Left cardiac atrium (tissue), 4 donors: Measurements from ENCODE around the gene CCNE1. TPM values are rescaled to one million over a fixed set of nuclear protein-coding genes. Genes with fewer than 3 reads are reported as not detected.
"Not testable (repeated sequence)": the region's sequence is repeated elsewhere in the genome, so short reads cannot be mapped to it uniquely, and the experiment has no call there.

Experiments
- ATAC-seq, 2 donors: fragments of 200-7000 bp; cut with Tn5 transposase; one replicate each; pipeline ENCODE4 v1.9.1; 2020; ENCODE audit warnings: mild to moderate bottlenecking in 2 of 2, moderate library complexity in 2 of 2
- DNase-seq: peaks from one replicate; pipeline ENCODE4 v3.0.0-alpha.2; 2020
- intact Hi-C, 2 donors: fragments of 100-400 bp; cut with DNase I; formaldehyde crosslinking; loops; one replicate each; pipeline versions ENCODE4 v1.14.1 to v1.15.1; 2022 to 2023
- total RNA-seq, 2 donors: library from RNA; stranded (reverse); fragmentation: NEBNext Ultra II Directional; extraction: Animal tissue kit (Norgen Biotek cat#: 25700); gene quantifications; one replicate each; pipeline ENCODE4 v1.2.1, GENCODE V29; 2021
- donor health status: DM: no; HTN: yes; CAD: no.
- donor health status: DM: no; HTN: yes; CAD: no; lungs with severe emphysema.
- donor health status: DM: yes; HTN: yes; CAD: no.
- donor health status: Dilated cardiomyopathy.

CCNE1 gene
- total RNA-seq, 2 donors from 2014 or later: 1.8 to 3.0 TPM

DNA sequence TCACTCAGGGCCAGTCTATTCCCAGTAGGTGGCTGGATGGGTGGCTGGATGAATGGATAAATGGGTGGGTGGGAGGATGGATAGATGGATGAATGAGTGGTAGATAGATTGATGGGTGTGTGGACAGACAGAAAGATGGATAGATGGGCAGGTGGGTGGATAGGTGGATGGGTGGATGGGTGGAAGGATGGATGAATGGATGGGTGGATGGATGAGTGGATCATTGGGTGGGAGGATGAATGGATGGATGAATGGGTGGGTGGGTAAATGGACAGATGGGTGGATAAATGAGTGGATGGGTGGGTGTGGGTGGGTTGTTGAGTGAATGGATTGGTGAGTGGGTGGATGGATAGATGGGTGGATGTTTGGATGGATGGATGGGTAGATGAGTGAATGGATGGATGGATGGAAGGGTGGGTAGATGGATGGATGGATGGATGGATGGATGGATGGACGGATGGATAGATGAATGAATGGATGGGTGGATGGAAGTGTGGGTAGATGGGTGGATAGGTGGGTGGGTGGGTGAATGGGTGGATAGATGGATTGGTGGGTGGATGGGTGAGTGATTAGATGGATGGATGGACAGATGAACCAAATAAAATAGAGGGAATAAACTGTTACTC is 27.1 kb upstream of the CCNE1 start:
- ATAC-seq: no peak
- intact Hi-C loops: no loop called here
- no peak for DNase-seq

DNA sequence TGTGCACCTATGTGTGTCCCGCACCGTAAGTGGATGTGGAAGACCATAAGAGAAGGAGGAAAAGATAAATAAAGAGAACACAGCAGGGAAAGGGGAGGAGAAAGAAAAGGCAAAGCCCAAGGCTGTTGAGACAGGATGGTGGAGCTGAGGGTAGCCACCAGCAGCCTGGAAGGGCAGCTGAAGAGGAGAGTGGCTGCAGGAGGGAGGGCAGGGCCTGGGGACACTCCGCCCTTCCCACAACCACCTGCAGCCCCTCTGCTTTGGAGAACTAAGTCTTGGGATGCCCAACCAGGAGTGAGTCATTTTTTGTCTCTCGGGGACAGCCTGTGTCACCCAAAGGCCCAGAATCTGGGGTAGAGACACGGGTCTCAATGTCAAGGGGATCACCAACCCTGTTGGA is 26.4 kb upstream of the CCNE1 start:
- intact Hi-C loops: no loop called here
- DNase-seq: no peak
- no peak for ATAC-seq

DNA sequence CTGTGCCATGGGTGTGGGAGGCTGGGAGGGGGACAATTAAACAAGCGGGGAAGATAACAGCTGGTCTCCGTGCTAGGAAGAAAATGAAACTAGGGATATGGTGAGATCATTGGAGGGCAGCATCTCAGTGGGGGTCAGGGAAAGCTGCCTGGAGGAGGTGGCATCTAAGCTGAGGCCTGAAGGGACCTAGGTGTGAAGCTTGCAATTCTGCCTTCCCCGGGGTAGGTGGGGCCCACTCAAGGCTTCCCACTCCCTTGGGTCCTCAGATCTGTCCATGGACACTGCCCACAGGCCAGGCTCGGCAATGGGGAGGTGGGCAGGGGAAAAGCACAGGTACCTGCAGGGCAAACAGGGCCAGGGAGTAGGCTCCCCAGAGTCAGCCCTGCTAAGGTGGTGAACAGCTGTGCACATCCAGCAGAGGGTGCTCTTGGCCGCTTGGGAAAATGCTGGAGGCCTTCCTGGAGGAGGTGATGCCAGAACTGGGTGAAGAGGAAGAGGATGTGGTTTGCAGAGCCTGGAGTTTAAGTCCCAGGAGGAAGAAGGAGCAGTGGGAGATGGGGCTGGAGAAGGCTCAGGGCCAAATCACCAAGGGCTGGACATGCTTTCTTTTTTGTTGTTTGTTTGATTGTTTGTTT is 25.7 kb upstream of the CCNE1 start:
- ATAC-seq (no peak), DNase-seq (no peak)
- intact Hi-C loops: no loop called here

GRCh38 chr19:29787281-29787680 is 24.5 kb upstream of the CCNE1 start:
- DNase-seq (no peak), ATAC-seq (no peak)
- intact Hi-C loops: no loop called here

DNA sequence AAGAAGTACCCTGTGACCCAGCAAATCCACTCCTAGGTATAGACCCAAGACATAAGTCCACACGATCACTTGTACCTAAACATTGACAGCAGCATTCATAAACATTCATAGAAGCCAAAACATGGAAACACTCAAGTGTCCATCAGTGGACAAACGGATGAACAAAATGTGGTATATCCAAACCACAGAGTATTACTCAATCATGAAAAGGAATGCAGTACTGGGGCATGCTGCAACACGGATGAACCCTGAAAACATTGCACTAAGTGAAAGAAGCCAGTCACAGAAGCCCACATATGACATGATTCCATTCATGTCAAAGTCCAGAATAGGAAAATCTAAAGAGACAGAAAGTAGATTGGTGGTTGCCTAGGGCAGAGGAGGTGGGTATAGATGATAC is 22.8 kb upstream of the CCNE1 start:
- DNase-seq (no peak), ATAC-seq (no peak)
- intact Hi-C loops: no loop called here

DNA sequence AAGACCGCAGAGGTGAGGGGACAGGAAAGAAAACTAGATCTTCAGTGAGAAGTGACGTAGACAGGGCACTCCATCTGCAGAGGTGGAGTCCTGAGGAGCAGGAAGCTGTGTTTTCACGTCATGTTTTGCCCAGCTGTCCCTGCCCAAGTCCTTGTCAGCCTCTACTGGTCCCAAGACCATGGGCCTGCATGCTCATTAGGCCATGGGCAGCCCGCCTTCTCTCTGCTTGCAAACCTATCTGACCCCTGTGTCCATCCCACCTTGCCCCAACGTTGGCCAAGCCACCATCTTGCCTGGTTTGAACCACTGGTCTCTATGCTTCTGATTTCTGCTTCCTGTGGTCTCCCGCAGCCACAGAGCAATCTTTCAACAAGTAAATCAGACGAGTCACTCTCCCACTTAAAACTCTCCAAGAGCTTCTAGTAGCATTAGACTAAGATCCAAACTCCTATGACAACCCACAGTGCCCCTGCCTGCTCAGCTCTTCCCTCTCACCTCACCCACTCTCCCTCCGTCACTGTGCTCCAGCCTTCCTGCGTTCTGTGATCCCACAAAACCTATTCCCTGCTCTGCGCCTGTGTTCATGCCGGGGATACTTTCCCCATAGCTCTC is 18.6 kb upstream of the CCNE1 start:
- DNase-seq (no peak), ATAC-seq (no peak)
- intact Hi-C loops: no loop called here

DNA sequence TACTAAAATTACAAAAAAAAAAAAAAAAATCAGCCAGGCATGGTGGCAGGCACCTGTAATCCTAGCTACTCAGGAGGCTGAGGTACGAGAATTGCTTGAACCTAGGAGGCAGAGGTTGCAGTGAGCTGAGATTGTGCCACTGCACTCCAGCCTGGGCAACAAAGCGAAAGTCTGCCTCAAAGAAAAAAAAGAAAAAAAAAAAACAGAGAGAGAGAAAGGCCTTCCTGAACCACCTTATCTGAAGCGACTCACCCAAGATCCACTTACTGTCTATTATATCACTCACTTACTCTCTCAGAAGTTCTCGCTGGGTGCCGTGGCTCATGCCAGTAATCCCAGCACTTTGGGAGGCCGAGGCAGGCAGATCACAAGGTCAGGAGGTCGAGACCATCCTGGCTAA is 17.3 kb upstream of the CCNE1 start:
- ATAC-seq, DNase-seq, intact Hi-C loops: not testable (repeated sequence)

- DNase-seq (no peak), ATAC-seq (no peak)
- intact Hi-C loops: no loop called here
These were observed 16.2 kb upstream of the CCNE1 start for GRCh38 chr19:29795461-29796172.

GRCh38 chr19:29796173-29796573 is 15.6 kb upstream of the CCNE1 start:
- ATAC-seq (no peak), DNase-seq (no peak)
- intact Hi-C loops: no loop called here

GRCh38 chr19:29798774-29799497 is 12.9 kb upstream of the CCNE1 start:
- peak in 1 of 2 donors; percentile 37 for ATAC-seq
- DNase-seq: no peak
- intact Hi-C loops: no loop called here

- no peak for ATAC-seq
- DNase-seq: no peak
- intact Hi-C loops: no loop called here
These were observed 11.5 kb upstream of the CCNE1 start for GRCh38 chr19:29800100-29800825.

DNA sequence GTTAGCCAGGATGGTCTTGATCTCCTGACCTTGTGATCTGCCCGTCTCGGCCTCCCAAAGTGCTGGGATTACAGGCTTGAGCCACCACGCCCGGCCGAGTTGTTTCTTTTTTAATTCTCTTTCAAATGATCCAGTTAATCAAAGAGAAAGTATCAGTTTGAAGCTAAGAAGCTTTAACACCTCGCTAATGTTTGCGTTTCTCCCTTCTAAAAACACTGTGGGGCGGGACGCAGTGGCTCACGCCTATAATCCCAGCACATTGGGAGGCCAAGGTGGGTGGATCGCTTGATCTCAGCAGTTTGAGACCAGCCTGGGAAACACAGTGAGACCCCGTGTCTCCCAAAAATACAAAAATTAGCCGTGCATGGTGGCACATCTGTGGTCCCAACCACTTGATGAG is 7.8 kb upstream of the CCNE1 start:
- ATAC-seq, intact Hi-C loops, DNase-seq: not testable (repeated sequence)

DNA sequence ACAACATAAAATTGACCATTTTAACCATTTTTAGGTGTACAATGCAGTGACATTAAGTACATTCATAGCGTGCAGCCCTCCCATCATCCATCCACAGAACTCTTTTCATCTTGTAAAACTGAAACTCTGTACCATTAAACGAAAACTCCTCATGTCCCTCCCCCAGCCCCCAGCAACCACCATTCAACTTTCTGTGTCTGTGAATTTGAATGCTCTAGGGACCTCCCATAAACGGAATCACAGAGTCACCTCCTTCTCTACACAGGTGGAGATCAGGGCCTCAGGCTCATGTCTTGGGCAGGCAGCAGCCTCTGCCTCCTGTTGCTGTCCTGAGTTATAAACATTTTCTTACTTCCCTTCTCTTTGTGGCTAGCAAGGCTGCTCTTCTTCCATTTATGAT is 7.3 kb upstream of the CCNE1 start:
- no peak for DNase-seq
- intact Hi-C loops: no loop called here
- no peak for ATAC-seq

DNA sequence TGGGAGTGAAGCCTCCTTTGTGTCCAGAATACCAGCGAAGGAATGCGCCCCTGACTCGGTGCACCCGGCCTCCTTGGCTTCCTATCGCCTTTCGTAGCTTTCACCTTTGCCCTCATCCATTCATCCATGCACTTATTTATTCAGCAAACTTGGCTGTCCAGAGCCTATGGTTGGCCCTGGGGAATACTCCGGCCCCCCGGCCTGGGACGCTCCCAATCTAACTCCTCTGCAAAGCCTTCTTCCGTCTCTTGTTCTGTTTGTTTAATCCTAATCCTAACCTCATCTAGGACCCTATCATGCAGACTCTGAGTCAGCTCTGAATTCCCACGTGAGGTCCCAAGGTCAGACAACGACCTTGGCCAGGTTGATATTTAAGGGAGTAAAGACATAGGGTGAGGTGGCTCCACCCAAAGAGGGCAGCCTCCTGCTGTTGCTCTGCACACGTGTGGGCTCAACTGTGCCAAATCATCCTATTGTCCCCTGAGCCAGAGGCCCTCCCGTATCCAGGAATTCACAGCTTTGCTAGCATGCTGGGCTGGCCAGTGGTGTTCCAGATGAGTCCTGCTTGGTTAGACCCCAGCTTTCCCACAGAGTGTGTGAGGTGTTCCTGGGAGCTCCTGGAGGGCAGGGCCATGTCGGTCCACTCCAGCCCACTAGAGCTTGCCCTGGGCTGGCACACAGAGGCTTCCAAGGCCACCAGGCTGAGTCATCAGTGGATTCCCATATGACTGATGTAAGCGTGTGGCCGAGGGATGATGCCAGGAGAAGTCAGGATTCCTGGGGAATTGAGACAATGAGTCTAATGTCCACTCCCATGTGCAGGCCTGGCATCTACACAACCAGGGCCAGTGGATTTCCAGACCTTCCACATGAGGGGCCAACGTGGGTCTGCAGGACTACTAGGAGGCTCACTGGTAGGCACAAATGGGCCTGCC is 6.5 kb upstream of the CCNE1 start:
- peak in 1 of 2 donors; percentile 37 for ATAC-seq
- no peak for DNase-seq
- intact Hi-C loops: no loop called here

DNA sequence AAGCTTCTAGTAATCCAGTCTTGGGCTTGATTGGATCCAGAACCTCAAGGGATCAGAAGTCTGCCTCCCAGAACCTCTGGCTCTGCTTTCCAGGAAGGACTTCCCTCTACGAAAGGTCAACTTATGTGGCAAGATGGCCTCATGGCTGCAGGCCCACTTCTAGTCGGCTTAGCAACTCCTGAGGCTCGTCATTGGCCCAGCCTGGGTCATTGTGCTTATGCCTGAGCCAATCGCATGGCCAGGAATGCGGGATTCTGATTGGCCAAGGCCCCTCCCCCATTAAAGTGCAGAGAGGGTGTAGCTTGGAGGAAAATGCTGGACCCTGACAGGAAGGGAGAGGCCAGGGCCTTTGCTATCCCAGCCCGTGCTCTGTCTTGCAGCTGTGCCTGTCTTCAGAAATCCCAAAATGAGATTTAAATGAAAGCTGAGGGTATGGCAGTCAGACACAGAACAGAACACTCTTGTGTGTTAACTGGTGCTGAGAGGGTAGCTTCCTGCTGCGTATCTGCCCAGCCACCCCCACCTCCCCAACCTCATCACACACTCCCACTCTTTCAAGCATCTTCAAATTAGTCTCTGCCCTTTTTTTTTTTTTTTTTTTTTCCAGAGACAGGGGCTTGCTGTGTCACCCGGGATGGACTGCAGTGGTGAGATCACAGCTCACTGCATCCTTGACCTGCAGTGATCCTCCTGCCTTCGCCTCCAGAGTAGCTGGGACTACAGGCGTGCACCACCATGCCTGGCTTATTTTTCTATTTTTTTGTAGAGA is 5.5 kb upstream of the CCNE1 start:
- intact Hi-C loops: no loop called here
- DNase-seq (peak; percentile 76), ATAC-seq (peak; percentile 62 to 87)

GRCh38 chr19:29807178-29807577 is 4.6 kb upstream of the CCNE1 start:
- DNase-seq (no peak), ATAC-seq (no peak)
- intact Hi-C loops: no loop called here

DNA sequence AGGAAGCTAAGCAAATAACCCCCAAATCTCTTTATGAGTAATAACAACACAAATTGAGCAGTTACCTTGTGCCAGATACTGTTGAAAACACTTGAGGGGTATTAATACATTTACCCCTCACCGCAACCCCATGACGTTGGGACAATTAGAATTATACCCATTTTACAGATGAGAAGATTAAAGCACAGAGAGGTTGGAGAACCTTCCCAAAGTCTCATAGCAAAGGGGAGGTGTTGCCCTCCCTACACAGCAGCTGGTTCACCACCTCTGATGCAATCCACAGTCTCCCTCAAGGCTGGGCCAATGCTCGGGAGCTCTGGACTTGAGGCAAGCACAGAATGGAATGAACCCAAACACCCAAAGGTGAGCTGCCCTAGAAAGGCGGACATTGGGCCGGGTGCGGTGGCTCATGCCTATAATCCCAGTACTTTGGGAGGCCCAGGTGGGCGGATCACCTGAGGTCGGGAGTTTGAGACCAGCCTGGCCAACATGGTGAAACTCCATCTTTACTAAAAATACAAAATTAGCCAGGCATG is 3.9 kb upstream of the CCNE1 start:
- no peak for ATAC-seq
- no peak for DNase-seq
- intact Hi-C loops: no loop called here
